HG03439 (cell line): ENCODE data around the gene TSC2.
"Not testable (repeated sequence)": the region's sequence is repeated elsewhere in the genome, so short reads cannot be mapped to it uniquely, and the experiment has no call there.

ENCODE experiments used
- ATAC-seq: cut with Tn5 transposase; IDR thresholded peaks from one replicate; pipeline ENCODE4 v1.9.1; 2021; ENCODE audit warnings: mild to moderate bottlenecking, moderate library complexity; ENCODE audit not compliant: unreplicated experiment

Gene TSC2

GRCh38 chr16:2009791-2010510, 37.8 kb upstream of the TSC2 start, which contains the start of gene ZNF598:
Gene ZNF598 (minus strand): TSS chr16:2009821.
- peak; percentile 73 for ATAC-seq

DNA sequence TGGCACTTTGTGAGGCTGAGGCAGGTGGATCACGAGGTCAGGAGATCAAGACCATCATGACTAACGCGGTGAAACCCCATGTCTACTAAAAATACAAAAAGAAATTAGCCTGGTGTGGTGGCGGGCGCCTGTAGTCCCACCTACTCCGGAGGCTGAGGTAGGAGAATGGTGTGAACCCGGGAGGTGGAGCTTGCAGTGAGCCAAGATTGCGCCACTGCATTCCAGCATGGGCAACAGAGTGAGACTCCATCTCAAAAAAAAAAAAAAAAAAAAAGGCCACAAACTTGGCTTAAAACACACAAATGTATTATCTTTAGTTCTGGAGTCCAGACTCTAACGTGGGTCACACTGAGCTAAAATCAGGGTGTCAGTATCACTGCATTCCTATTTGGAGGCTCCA, 36.1 kb upstream of the TSC2 start:
- ATAC-seq = not testable (repeated sequence)

DNA sequence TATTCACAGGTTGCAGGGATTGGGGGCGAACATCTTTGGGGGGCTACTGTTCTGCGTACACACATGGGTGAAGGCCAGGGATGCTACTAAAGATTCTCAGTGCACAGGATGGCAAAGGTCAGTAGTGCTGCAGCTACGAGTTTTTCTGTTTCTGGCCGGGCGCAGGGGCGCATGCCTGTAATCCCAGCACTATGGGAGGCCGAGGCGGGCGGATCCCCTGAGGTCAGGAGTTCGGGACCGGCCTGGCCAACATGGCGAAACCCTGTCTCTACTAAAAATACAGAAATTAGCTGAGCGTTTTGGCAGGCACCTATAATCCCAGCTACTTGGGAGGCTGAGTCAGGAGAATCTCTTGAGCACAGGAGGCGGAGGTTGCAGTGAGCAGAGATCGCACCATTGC, 34.3 kb upstream of the TSC2 start:
- no peak for ATAC-seq

- no peak for ATAC-seq
These were observed 32.5 kb upstream of the TSC2 start for GRCh38 chr16:2015117-2015946.

DNA sequence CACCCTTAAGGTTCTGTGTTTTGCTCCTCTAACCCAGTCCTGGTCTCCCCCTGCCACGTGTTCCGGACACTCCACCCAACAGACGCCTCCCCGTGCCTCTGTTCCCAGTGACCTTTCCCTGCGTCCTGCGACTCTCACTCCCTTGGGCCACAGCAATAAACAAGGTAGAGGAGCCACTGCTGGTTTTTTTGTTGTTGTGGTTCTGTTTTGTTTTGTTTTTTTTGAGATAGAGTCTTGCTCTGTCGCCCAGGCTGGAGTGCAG, 31.9 kb upstream of the TSC2 start:
- no peak for ATAC-seq

DNA sequence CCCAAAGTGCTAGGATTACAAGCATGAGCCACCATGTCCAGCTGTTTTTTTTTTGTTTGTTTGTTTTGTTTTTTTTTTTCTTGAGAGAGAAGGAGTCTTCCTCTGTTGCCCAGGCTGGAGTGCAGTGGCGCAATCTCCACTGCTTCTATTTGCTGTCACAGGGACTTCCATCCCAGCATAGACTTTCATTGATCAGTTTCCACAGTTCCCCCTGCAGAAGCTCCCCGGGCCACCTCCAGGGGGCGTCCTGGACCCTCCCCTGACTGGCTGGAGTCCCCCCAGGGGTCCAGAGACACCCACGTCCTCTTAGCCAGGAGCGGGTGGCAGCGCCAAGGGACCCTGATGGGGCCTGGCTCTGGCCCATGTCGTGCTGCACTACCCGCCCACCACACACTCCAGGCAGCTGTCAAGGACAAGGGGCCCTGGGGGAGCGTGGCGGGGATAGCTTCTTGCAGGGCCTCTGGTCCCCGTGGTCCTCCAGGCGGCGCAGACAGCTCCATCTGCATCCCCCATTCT, 31.3 kb upstream of the TSC2 start:
- no peak for ATAC-seq

DNA sequence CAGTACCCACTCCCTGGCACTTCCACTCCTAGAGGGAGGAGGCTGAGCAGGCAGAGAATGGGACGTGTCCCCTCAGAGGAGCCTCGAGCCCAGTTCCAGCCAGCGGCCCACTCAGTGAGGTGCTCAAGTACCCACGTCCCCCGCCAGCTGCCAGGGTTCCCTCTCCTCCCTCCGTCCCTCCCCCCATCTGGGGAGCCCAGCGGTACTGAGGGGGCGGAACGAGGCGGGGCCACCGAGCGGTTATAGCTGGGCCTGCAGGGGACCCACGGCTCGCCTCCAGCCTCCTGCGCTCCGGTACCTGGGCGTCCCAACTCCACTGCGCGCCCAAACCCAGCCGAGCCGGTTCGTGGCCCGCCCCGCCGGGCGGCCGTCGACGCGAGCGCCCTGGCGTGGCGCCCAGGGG, 28.3 kb upstream of the TSC2 start, which contains the start of gene NPW:
Gene NPW (plus strand): TSS at position 268 of the 403 bp plus-strand sequence.
- ATAC-seq = no peak

GRCh38 chr16:2019921-2020831, 27.6 kb upstream of the TSC2 start:
- ATAC-seq = no peak

DNA sequence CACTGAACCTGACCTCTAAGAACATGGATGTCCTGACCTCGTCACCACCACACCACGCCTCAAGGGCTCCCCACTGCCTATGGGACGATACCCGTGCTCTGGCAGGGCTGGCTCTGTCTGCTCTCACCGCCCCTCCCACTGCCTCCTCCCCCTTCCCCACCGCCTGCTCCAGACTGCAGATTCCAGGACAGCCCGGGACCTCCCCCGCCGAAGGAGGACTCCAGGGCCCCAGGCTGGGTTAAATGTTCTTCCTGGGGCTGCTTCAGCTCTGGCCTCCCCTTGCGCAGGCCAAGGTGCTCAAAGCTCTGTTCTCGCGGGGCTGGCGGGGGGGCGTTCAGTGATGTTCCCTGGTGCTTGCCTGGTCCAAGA, 25.1 kb upstream of the TSC2 start:
- ATAC-seq = peak; percentile 14

DNA sequence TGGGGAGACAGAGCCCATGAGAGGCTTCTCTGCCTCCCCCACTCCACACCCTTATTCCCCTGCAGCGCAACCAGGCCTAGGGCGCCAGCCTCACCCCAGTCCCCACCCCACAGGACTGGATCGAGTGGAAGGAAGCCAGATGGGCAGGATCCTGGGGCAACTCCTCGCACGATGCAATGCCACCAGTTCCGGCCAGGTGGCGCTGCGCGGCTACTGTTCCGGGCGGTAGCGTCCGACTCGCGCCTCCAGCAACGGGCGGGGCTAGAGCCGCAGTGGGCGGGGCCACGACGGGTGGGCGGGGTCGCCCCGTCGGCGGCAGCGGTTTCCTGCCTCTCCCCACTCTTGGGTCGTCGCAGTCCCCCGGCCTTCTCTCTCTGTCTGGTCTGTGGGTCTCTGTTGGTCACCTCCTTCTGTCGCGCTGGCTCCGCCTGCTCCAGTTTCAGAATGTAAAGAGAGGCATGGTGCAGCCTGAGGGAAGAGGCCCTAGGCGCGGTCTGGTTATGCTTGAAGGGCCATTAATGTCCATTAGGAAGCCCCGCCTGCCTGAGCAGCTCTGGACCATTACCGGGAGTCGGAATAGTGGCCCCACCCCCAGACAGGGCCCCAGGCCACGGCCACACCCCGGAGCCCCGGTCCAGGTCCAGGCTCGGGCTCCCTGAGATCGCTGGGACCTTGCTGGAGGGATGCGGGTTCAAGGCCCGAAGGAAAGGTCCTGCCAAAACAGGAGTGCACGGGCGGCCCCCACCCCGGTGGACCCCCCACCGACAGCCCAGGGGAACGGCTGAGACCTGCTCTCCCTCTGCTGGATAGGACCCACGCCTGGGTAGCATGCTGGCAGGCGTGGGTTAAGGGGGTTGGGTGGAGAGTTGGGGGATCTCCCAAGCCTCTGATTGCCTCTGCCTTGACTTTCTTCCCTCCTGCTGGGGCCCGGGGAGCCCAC, 24.4 kb upstream of the TSC2 start:
- ATAC-seq = peak; percentile 65

DNA sequence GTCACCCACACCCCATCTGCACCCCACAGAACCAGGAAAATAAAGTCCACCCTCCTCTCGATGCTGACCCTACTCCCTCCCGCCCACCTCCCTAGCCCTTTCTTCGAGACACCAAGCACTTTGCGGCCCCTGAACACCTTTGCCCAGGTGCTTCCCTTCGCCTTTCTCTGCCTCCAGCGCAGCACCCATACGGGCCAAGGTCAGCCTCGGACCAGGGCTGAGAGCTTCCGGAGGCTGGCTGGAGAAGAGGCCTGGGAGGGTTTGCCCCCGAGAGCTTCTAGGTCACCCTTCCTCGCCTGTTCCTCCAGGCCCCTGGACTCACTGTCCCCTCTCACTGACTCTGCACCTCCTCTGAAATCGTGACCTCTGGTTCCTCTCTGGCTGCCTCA, 23.8 kb upstream of the TSC2 start:
- ATAC-seq = no peak

- ATAC-seq = no peak
These were observed 22.5 kb upstream of the TSC2 start for GRCh38 chr16:2025251-2025650.

GRCh38 chr16:2025878-2026460, 21.8 kb upstream of the TSC2 start:
- ATAC-seq = no peak

DNA sequence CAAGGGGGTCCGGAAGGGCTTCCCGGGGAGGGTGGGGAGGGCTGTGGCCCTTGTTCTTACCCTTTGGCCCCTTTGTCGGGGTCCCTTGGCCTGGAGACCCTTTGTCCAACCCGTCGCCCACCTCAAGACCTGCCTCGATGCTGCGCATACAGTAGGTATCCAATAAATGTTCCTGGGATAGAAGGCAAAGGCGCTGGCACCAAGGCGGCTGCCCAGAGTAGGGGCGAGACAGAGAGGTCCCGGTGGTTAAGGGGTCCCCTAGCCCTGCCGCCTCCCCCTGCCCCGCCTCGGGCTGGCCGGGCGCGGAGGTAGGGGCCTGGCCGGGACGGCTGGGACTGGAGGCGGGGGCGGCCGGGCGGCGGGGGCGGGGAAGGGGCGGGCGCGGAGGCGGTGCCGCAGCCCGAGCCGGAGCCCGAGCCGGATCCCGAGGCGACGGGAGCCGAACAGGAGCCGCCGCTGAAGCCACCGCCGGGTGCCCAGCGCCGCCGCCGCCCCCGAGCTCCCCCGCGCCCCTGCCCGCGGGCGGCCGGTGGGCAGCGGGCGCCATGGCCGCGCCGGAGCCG, 21.2 kb upstream of the TSC2 start, which contains the start of gene NHERF2:
Gene NHERF2 (plus strand): TSS at position 442 of the 563 bp plus-strand sequence. CDS start 104 bp downstream, at position 546.
- no peak for ATAC-seq

DNA sequence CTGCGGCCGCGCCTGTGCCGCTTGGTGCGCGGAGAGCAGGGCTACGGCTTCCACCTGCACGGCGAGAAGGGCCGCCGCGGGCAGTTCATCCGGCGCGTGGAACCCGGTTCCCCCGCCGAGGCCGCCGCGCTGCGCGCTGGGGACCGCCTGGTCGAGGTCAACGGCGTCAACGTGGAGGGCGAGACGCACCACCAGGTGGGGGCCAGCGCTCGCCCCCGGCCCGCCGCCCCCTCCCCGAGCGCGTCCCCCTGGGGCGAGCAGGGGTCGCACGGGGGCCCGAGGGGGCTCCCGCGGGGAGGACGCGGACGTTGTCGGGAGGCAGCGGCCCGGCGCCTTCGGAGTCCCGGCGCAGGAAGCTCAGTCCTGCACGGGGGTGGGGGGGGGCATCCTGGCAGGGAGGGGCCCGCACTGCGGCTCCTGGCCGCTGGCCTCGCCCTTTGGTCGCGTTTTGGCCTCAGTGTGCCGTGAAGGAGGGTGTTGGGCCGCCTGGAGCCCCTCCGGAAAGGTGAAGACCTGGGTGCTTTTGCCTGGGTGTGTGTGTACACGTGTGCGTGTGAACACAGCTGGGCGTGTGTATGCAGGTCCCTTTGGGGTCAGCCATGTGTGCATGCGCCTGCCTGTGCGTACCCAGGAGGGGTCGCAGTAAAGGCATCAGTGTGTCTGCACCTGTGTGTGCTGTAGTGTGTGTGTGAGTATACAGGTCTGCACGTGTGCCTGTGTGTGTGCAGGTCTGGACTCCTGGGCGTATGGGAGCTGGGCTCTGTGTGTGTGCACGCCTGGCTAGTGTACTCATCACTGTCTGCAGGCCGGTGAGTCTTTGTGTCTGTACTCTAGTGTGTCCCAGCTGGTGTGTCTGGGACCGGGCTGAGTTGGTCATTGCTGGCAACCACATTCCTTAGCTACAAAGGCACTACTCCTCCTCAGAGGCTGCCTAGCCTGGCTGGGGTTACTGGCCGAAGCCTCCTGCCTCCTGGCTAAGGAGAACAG, 20.5 kb upstream of the TSC2 start:
- ATAC-seq = no peak

DNA sequence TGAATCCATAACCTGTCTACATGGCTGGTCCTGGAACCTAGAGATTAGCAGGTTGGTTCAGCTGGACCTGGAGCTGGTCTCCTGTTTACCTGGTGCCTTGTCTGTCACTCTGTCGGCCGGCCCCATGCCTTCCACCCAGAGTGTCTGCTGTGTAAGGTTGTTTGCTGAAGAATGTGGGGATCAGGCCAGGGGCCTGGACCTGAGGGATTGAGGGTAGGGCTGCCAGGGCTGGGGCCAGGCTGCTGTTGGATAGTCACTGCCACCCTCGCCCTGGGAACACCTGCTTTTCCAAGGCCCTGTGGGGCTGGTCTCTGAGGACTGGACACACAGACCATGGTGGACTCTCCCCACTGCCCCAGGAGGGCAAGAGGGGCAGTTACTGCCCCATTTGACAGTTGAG, 19.6 kb upstream of the TSC2 start:
- no peak for ATAC-seq

DNA sequence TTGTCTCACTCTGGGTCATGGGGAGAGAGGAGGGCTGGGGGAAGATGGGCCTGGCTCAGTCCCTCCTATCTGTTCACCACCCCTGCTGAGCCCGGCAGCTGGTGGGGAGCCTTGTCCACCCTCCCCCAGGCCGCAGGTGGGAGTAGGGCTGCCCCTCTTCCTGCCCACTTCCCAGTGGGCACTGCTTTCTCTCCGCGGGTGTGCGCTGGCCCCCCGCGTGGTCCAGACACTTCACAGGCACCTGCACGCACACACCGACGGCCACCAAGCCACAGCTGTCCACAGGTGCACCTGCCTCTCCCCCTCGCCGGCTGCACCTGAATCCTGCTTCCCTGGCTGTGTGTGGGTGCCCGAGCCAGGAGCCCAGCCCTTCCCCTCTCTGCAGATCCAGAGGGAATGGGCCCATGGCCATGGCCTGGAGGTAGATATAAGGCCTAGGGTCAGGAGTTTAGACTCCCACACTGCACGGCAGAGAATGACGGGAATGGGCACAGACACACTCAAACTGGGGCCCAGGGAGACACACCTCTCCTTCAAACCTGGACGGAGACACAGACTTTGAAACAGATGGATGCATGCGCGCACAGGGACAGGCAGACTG, 19.1 kb upstream of the TSC2 start:
- no peak for ATAC-seq

DNA sequence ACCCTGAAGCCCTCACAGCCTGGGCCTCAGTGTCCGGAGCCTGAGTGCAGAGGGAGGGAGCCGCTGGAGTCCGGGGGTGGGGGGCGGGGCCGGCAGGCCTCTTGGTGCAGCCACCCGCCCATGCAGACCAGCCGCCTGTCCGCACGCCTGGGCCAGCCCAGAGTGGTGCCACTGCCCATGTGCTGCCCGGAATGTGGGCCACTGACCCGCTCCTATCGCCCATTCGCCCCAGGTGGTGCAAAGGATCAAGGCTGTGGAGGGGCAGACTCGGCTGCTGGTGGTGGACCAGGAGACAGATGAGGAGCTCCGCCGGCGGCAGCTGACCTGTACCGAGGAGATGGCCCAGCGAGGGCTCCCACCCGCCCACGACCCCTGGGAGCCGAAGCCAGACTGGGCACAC, 18.4 kb upstream of the TSC2 start:
- no peak for ATAC-seq
